Astrocyte of the hippocampus (primary cell): ENCODE data around the gene EPB41L2.
"Not testable (repeated sequence)": the region's sequence is repeated elsewhere in the genome, so short reads cannot be mapped to it uniquely, and the experiment has no call there.

ENCODE experiments used
- DNase-seq: peaks from one replicate; pipeline ENCODE4 v3.0.0; 2011; ENCODE audit warnings: low read depth, low spot score

Gene EPB41L2

GRCh38 chr6:130810307-130811030, 252.6 kb downstream of the EPB41L2 start:
- peak; percentile 46 for DNase-seq

DNA sequence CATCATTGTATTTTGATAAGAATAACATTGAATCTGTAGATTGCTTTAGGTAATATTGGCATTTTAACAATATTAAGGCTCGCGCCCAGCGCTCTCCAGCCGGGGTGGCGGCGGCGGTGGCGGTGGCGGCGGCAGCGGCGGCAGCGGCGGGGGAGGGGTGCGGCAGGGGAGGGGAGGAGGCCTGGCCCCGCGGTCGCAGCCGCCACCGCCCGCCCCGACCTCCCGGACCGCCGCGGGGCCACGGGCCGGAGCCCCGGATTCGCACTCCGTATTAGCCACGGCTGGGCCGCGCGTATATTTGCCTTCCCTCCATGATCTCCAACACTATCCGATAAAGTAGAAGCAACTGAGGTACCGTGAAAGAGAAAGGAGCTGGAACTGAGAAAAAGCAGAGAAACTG, 261.7 kb downstream of the EPB41L2 start:
- not testable (repeated sequence) for DNase-seq

DNA sequence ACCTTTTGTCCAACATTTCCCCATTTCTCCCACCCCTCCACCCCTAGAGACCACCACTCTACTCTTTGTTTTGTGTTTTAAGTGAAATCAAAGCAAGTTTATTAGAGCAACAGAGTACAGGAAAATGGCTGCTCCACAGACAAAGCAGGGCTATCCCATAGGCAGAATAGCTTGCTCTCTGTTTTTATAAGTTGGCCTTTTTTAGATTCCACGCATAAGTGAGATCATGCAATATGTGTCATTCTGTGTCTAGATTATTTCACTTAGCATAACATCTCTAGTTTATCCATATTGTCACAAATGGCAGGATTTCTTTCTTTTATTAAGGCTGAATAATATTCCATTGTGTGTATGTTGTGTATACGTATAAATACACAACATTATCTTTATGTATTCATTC, 266.0 kb downstream of the EPB41L2 start:
- DNase-seq = no peak

GRCh38 chr6:130796313-130796905, 266.6 kb downstream of the EPB41L2 start:
- peak; percentile 81 for DNase-seq

DNA sequence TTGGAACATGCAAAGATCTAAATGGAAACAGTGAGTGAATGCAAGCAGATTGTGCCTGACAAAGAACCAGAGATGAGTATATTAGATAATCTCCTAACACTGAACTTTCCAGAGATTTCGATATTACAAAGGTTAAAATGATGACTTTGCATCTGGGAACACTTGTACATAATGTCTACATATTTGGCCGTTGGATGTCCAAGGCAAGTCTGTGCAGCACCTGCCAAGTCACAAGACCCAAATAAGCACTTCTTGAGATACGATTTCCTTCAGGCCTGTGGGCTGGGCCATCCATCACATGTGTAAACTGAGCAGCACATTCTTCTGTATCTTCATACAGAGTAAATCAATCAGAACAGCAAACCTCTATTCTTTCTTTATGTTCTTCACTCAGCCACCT, 268.3 kb downstream of the EPB41L2 start:
- DNase-seq = no peak

- DNase-seq = no peak
These were observed 268.9 kb downstream of the EPB41L2 start for GRCh38 chr6:130794010-130794697.
